SU-DHL-6 (cell line): ENCODE measurements around the gene KDM5B.

Experiments used
- H2AFZ ChIP-seq: fragments of 200-600 bp; sonication (generic); 2 replicates; pipeline ENCODE4 v1.6.1; 2014; ENCODE audit warnings: low read depth, mild to moderate bottlenecking, moderate library complexity, mixed read lengths, antibody characterized with exemption, low read length; ENCODE audit not compliant: severe bottlenecking
- H3F3A ChIP-seq: fragments of 200-600 bp; shearing (Covaris generic); 2 replicates; pipeline ENCODE4 v1.6.0; 2016; ENCODE audit warnings: antibody characterized with exemption, mild to moderate bottlenecking; ENCODE audit not compliant: insufficient read depth
- H3K27ac ChIP-seq: fragments of 200-600 bp; sonication (generic); 2 replicates; pipeline ENCODE4 v1.5.1; 2016; ENCODE audit warnings: low read depth, mild to moderate bottlenecking, low read length, moderate library complexity, mixed read lengths
- H3K27me3 ChIP-seq: fragments of 200-600 bp; sonication (generic), shearing (Covaris generic); 2 replicates; pipeline ENCODE4 v1.6.0; 2014; ENCODE audit warnings: mild to moderate bottlenecking, low read length
- H3K36me3 ChIP-seq: fragments of 200-600 bp; sonication (generic); 2 replicates; pipeline ENCODE4 v1.6.1; 2014; ENCODE audit warnings: mild to moderate bottlenecking, low read length, mixed read lengths
- H3K4me2 ChIP-seq: fragments of 300-600, 200-600 bp; shearing (Covaris generic), sonication (generic); 2 replicates; pipeline ENCODE4 v1.6.0; 2014; ENCODE audit warnings: low read length, low read depth, mild to moderate bottlenecking; ENCODE audit not compliant: poor library complexity, severe bottlenecking
- H3K4me3 ChIP-seq: fragments of 200-600 bp; sonication (generic); 2 replicates; pipeline ENCODE4 v1.5.1; 2014; ENCODE audit warnings: antibody characterized with exemption, low read length, mild to moderate bottlenecking, mixed read lengths; ENCODE audit not compliant: insufficient read depth, poor library complexity, severe bottlenecking
- H3K79me2 ChIP-seq: fragments of 200-600 bp; sonication (generic); 2 replicates; pipeline ENCODE4 v1.6.1; 2014; ENCODE audit warnings: mild to moderate bottlenecking, low read length, moderate library complexity; ENCODE audit not compliant: insufficient read depth
- H3K9ac ChIP-seq: fragments of 200-600 bp; sonication (generic); 2 replicates; pipeline ENCODE4 v1.7.0; 2014; ENCODE audit warnings: mild to moderate bottlenecking, low read length
- H3K9me2 ChIP-seq: fragments of 200-600 bp; sonication (generic); replicated peaks from 2 replicates; pipeline ENCODE4 v1.6.1; 2014; ENCODE audit warnings: low read length; ENCODE audit not compliant: insufficient read depth
- H3K9me3 ChIP-seq: fragments of 200-600 bp; sonication (generic); 2 replicates; pipeline ENCODE4 v1.6.1; 2014; ENCODE audit warnings: low read length, mixed read lengths; ENCODE audit not compliant: insufficient read depth
- H4K20me1 ChIP-seq: fragments of 200-600 bp; sonication (generic); 2 replicates; pipeline ENCODE4 v1.6.1; 2014; ENCODE audit warnings: low read depth, mild to moderate bottlenecking, antibody characterized with exemption, low read length, moderate library complexity, mixed read lengths
- CTCF ChIP-seq: fragments of 200-600 bp; sonication (generic); IDR thresholded peaks from one replicate; pipeline ENCODE4 v1.5.1; 2017; ENCODE audit warnings: antibody characterized with exemption, mild to moderate bottlenecking, low read length, moderate library complexity; ENCODE audit not compliant: insufficient read depth, poor library complexity, severe bottlenecking
- EZH2phosphoT487 ChIP-seq: fragments of 200-600 bp; sonication (generic), shearing (Covaris generic); conservative IDR thresholded peaks from 2 replicates; pipeline ENCODE4 v1.6.1; 2018; ENCODE audit warnings: mild to moderate bottlenecking, antibody characterized with exemption, low read length, moderate library complexity, mixed read lengths

Gene KDM5B

GRCh38 chr1:202854787-202855186 is 46.6 kb upstream of the KDM5B start:
- Histone ChIP-seq H3K79me2 (no peaks in the 10 kb centered on the region), H3K4me2 (no peak overlapping the region), H3K27me3 (no peaks in the 10 kb centered on the region), H3F3A (no peaks in the 10 kb centered on the region), H3K9me3 (no peaks in the 10 kb centered on the region), H3K9ac (no peak overlapping the region), H4K20me1 (no peaks in the 10 kb centered on the region), H3K9me2 (no peaks in the 10 kb centered on the region), H3K27ac (no peak overlapping the region), H3K36me3 (no peaks in the 10 kb centered on the region), H3K4me3 (no peak overlapping the region), H2AFZ (no peak overlapping the region)
- TF ChIP-seq CTCF (no peak), EZH2phosphoT487 (no peak)

GRCh38 chr1:202852163-202852904 is 44.1 kb upstream of the KDM5B start:
- Histone ChIP-seq H3K9me3 (no peaks in the 10 kb centered on the region), H4K20me1 (no peaks in the 10 kb centered on the region), H3K4me3 (no peak overlapping the region), H3K9ac (no peak overlapping the region), H2AFZ (peak overlapping the region; percentile 48), H3K9me2 (no peaks in the 10 kb centered on the region), H3K79me2 (no peaks in the 10 kb centered on the region), H3K36me3 (no peaks in the 10 kb centered on the region), H3K27me3 (no peaks in the 10 kb centered on the region), H3K27ac (no peak overlapping the region), H3F3A (no peaks in the 10 kb centered on the region), H3K4me2 (no peak overlapping the region)
- TF ChIP-seq CTCF (peak; percentile 39), EZH2phosphoT487 (no peak)

GRCh38 chr1:202850593-202851362 is 42.6 kb upstream of the KDM5B start:
- no peak overlapping the region for H2AFZ ChIP-seq
- H3K4me3 ChIP-seq = no peak overlapping the region
- no peaks in the 10 kb centered on the region for H3K36me3 ChIP-seq
- no peak overlapping the region for H3K9ac ChIP-seq
- no peaks in the 10 kb centered on the region for H3K79me2 ChIP-seq
- H3K9me3 ChIP-seq = no peaks in the 10 kb centered on the region
- no peaks in the 10 kb centered on the region for H4K20me1 ChIP-seq
- H3K4me2 ChIP-seq = no peak overlapping the region
- H3K27me3 ChIP-seq = peaks cover 3% of the 10 kb centered on the region; the same call in 1 of the 2 replicates
- H3F3A ChIP-seq = no peaks in the 10 kb centered on the region
- no peaks in the 10 kb centered on the region for H3K9me2 ChIP-seq
- no peak for TF ChIP-seq EZH2phosphoT487
- no peak overlapping the region for H3K27ac ChIP-seq

GRCh38 chr1:202848191-202848542 is 39.9 kb upstream of the KDM5B start:
- no peaks in the 10 kb centered on the region for H4K20me1 ChIP-seq
- H3K9ac ChIP-seq = no peak overlapping the region
- no peaks in the 10 kb centered on the region for H3K9me2 ChIP-seq
- H3K27me3 ChIP-seq = peaks cover 3% of the 10 kb centered on the region; the same call in 1 of the 2 replicates
- no peaks in the 10 kb centered on the region for H3K79me2 ChIP-seq
- no peak overlapping the region for H3K27ac ChIP-seq
- H3K4me3 ChIP-seq = no peak overlapping the region
- H3K36me3 ChIP-seq = no peaks in the 10 kb centered on the region
- no peaks in the 10 kb centered on the region for H3F3A ChIP-seq
- TF ChIP-seq EZH2phosphoT487 (no peak), CTCF (no peak)
- no peaks in the 10 kb centered on the region for H3K9me3 ChIP-seq
- H3K4me2 ChIP-seq = no peak overlapping the region
- H2AFZ ChIP-seq = no peak overlapping the region
